Pancreas (tissue), 10 donors: ENCODE data around the gene SMARCA2. TPM values are rescaled to one million over a fixed set of nuclear protein-coding genes. Genes with fewer than 3 reads are reported as not detected.

Experiments
- ATAC-seq, 4 donors: fragments of 200-7000 bp; cut with Tn5 transposase; one replicate each; pipeline versions ENCODE4 v1.8.0 to v1.9.1; 2020; ENCODE audit warnings: mild to moderate bottlenecking in 4 of 4, moderate library complexity in 4 of 4
- DNase-seq, 6 donors: peaks; one replicate each; pipeline ENCODE4 v3.0.0-alpha.2; 2020
- FAIRE-seq: peaks from 2 replicates; lab custom pipeline; 2012; peaks lifted over from hg19 to GRCh38; lab: Jason Lieb, UNC
- H3K27ac ChIP-seq, 4 donors: fragments of 200-600 bp; sonication (generic); 1 replicate in 3 of 4; 2 replicates in 1 of 4; pipeline versions ENCODE4 v1.5.0 to v1.8.0; 2020
- H3K27me3 ChIP-seq, 4 donors: fragments of 200-600 bp; one replicate each; pipeline ENCODE4 v1.8.0; 2021
- H3K36me3 ChIP-seq, 3 donors: fragments of 200-600 bp; sonication (generic) in 1 of 3; one replicate each; pipeline versions ENCODE4 v1.5.0 to v1.8.0; 2020 to 2021
- H3K4me1 ChIP-seq, 3 donors: fragments of 200-600 bp; one replicate each; pipeline ENCODE4 v1.8.0; 2021
- H3K4me3 ChIP-seq, 4 donors: fragments of 200-600 bp; sonication (generic) in 2 of 4; one replicate each; pipeline versions ENCODE4 v1.5.0 to v1.8.0; 2020 to 2021
- H3K9me3 ChIP-seq, 4 donors: fragments of 200-600 bp; one replicate each; pipeline ENCODE4 v1.8.0; 2021
- CTCF ChIP-seq, 4 donors: fragments of 200-600 bp; sonication (generic) in 3 of 4; IDR thresholded peaks; one replicate each; pipeline versions ENCODE4 v1.5.0 to v1.8.0; 2021; ENCODE audit warnings: antibody characterized with exemption in 4 of 4
- WGBS, 2 donors: extraction: QIAGEN DNeasy Blood & Tissue Kit; methylation state at CpG; one replicate each; pipeline ENCODE4 v1.1.7; 2013; 5-methylcytosine and 5-hydroxymethylcytosine counted together
- intact Hi-C, 3 donors: fragments of 100-400 bp; cut with DNase I; formaldehyde crosslinking; loops; one replicate each; pipeline versions ENCODE4 v1.11.1 to v1.14.2; 2022
- polyA plus RNA-seq, 2 donors: library from polyadenylated mRNA; stranded (reverse); fragments of 200-250 nt; gene quantifications; one replicate each; pipeline ENCODE4 v1.2.3, GENCODE V29; 2013
- total RNA-seq, 6 donors: library from RNA; stranded (reverse); fragmentation: NEBNext Ultra II Directional in 4 of 6; extraction: Animal tissue kit (Norgen Biotek cat#: 25700) in 4 of 6; gene quantifications; one replicate each; pipeline versions ENCODE4 v1.2.1 to v1.2.4, GENCODE V29; 2021 to 2023
- donor health status: healthy with polysubstance abuse.
- donor health status: DM: no; HTN: no; CAD: no; lungs with moderate emphysema.
- donor health status: DM: no; HTN: no; CAD: no.
- donor health status: control.
- donor health status: control.
- donor health status: Bipolar disorder and iron deficiency.
- donor health status: DM: yes; HTN: yes; CAD: no.
- donor health status: DM: no; HTN: no; CAD: no.
- donor health status: DM: no; HTN: no; CAD: no.
- donor health status: DM: yes; HTN: yes; CAD: no.

SMARCA2 gene
- total and polyA plus RNA-seq, 8 donors, result 21.7 to 91.4 (median 64.6) TPM

GRCh38 chr9:2026220-2026997 lies 11.3 kb downstream of the SMARCA2 start:
- ATAC-seq, result no peak
- peaks cover 25 to 34% (median 26%) of the 10 kb centered on the region in 3 donors for H3K4me1 ChIP-seq
- WGBS, 2 donors, result 81 to 84% methylated on average over 9 of the region's 9 CpGs

DNA sequence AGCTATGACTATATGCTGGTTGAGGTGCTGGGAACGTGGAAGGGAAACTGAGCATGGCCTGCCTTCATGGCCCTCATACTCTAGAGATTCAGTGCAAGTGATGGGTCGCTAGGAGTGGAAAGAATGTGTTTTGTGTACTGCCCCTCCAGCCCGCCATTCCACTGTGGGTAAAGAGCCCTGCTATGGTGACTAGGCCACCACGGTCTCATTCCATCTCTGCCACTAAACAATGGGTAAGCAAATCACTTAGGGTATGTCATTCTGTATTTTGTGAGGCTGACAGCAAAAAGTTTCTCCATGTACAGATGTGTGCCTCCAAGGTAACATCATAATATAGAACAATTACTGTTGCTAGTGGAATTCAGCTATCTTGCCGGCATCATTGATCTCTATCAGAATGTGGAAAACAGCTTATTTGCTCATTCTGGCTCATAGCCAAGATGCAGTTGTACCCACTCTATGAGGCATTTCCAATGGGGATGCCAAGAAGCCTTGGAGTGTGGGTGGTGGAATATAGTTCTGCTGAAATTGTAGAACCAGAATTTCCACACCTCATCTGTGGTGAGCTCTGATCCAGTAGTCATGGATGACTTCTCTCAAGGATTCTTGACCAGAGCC lies 12.5 kb downstream of the SMARCA2 start:
- intact Hi-C loops, result no loop called here
- Histone ChIP-seq H3K4me1 (peaks cover 17 to 32% (median 20%) of the 10 kb centered on the region in 3 donors), H3K4me3 (no peak overlapping the region), H3K27me3 (no peaks in the 10 kb centered on the region), H3K36me3 (no peaks in the 10 kb centered on the region), H3K9me3 (no peaks in the 10 kb centered on the region), H3K27ac (no peak overlapping the region)
- no peak for FAIRE-seq
- no peak for DNase-seq
- ATAC-seq, result no peak
- WGBS, 2 donors, result 91 to 94% methylated on average over 5 of the region's 5 CpGs
- no peak for TF ChIP-seq CTCF (IDR thresholded peaks at IDR 0.05)

More at GRCh38 chr9:2026220-2026997, 11.3 kb downstream of the SMARCA2 start:
- FAIRE-seq (no peak), DNase-seq (no peak)
- Histone ChIP-seq H3K9me3 (no peaks in the 10 kb centered on the region), H3K4me3 (no peak overlapping the region), H3K27ac (no peak overlapping the region), H3K36me3 (no peaks in the 10 kb centered on the region), H3K27me3 (no peaks in the 10 kb centered on the region)
- TF ChIP-seq CTCF (IDR thresholded peaks at IDR 0.05), result no peak
- intact Hi-C loops, result no loop called here

- Histone ChIP-seq H3K27me3 (no peaks in the 10 kb centered on the region), H3K4me1 (peaks cover 5 to 19% (median 9%) of the 10 kb centered on the region in 3 donors), H3K4me3 (no peak overlapping the region), H3K9me3 (no peaks in the 10 kb centered on the region), H3K27ac (no peak overlapping the region), H3K36me3 (peaks cover 0 to 11% (median 0%) of the 10 kb centered on the region in 3 donors)
- ATAC-seq (no peak), DNase-seq (no peak), FAIRE-seq (no peak)
- no peak for TF ChIP-seq CTCF (IDR thresholded peaks at IDR 0.05)
- intact Hi-C loops, result no loop called here
- WGBS, 2 donors, result 85 to 87% methylated on average over 7 of the region's 7 CpGs
Measured at GRCh38 chr9:2028888-2029287, 13.7 kb downstream of the SMARCA2 start.

DNA sequence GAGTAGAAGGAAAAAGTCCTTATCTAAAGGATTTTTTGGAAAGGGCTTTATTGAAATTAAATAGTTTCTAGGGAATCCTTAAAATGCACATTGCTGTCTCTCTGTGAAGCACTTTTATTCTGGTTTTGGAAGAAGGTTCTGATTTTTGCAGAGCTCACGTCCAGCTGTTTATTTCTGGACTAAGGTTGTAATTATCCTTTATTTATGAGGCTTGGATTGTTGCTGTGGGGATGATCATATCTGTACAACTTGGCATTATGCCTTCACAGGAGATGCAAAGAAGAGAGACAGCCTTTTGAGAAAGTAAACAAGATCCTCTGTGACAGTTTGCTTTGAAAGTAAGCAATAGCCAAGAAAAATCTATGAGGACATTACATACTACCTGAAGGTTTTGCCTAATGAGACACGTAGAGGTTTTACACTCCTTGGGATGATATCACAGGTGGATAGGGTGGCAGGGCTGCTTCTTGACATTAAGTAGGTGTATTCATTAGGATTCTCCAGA lies 14.6 kb downstream of the SMARCA2 start:
- intact Hi-C loops, result no loop called here
- ATAC-seq, result no peak
- FAIRE-seq, result no peak
- no peak for DNase-seq
- peaks cover 0 to 16% (median 0%) of the 10 kb centered on the region in 3 donors for H3K36me3 ChIP-seq
- TF ChIP-seq CTCF (IDR thresholded peaks at IDR 0.05), result no peak
- H3K27me3 ChIP-seq, result no peaks in the 10 kb centered on the region
- H3K4me1 ChIP-seq, result peaks cover 3 to 12% (median 6%) of the 10 kb centered on the region in 3 donors
- 62 to 68% methylated on average over 2 of the region's 2 CpGs for WGBS, 2 donors
- no peak overlapping the region for H3K4me3 ChIP-seq
- no peaks in the 10 kb centered on the region for H3K9me3 ChIP-seq
- no peak overlapping the region for H3K27ac ChIP-seq
